GM12878 (cell line): ENCODE measurements around the gene TREML2. TPM values are rescaled to one million over a fixed set of nuclear protein-coding genes. Genes with fewer than 3 reads are reported as not detected.

Experiments used
- ATAC-seq: fragments of 200-7000 bp; cut with Tn5 transposase; 3 replicates; pipeline ENCODE4 v1.9.1; 2020; ENCODE audit warnings: mild to moderate bottlenecking, moderate library complexity
- BruUV-seq: library from RNA; stranded (reverse); fragments of 400-500 nt; replicated peaks from 2 replicates; lab custom pipeline; 2021; lab: Mats Ljungman, UMichigan
- CTCF ChIA-PET: fragments of 300-600 bp; sonication (Branson Sonifier 250); formaldehyde crosslinking; extraction: SDS; loops from one replicate; lab custom pipeline; 2021; ENCODE audit warnings: inconsistent platforms; lab: Yijun Ruan, JAX
- POLR2A ChIA-PET: fragments of 350-600 bp; formaldehyde crosslinking; extraction: SDS; loops from one replicate; lab custom pipeline; 2021; ENCODE audit warnings: inconsistent platforms; lab: Charles Lee
- RAD21 ChIA-PET: fragments of 300-600 bp; sonication (Branson Sonifier 250); formaldehyde crosslinking; loops from one replicate; lab custom pipeline; 2023; ENCODE audit warnings: antibody characterized with exemption; ENCODE audit not compliant: unreplicated experiment; lab: Charles Lee
- SMC1A ChIA-PET: fragments of 300-600 bp; sonication (Branson Sonifier 250); formaldehyde crosslinking; loops from one replicate; lab custom pipeline; 2023; ENCODE audit not compliant: unreplicated experiment, uncharacterized antibody; lab: Charles Lee
- DNase-seq: peaks from one replicate; pipeline ENCODE4 v3.0.0-alpha.2; 2011; ENCODE audit warnings: low read depth, low spot score
- FAIRE-seq: peaks from 3 replicates; lab custom pipeline; 2011; peaks lifted over from hg19 to GRCh38; lab: Jason Lieb, UNC
- H2AFZ ChIP-seq: 2 replicates; pipeline ENCODE4 v1.6.0; 2011; ENCODE audit warnings: low read depth, low read length, control low read depth; ENCODE audit not compliant: control insufficient read depth
- H3K27ac ChIP-seq: 2 replicates; pipeline ENCODE4 v1.5.1; 2011; ENCODE audit warnings: control low read depth; ENCODE audit not compliant: control insufficient read depth, insufficient read depth
- H3K27me3 ChIP-seq, 2 experiments: replicated peaks in 1 of 2; 2 replicates each; pipeline versions ENCODE4 v1.6.0 to v1.6.1; 2011; ENCODE audit warnings: low read length in 1 of 2; ENCODE audit not compliant: control insufficient read depth in 2 of 2, insufficient read depth in 2 of 2
- H3K36me3 ChIP-seq, 2 experiments: 2 replicates each; pipeline ENCODE4 v1.5.1; 2011; ENCODE audit warnings: low read length in 1 of 2; ENCODE audit not compliant: control insufficient read depth in 2 of 2, insufficient read depth in 2 of 2
- H3K4me1 ChIP-seq: 2 replicates; pipeline ENCODE4 v1.6.1; 2011; ENCODE audit warnings: mild to moderate bottlenecking, low read length, moderate library complexity, mixed read lengths; ENCODE audit not compliant: control insufficient read depth, insufficient read depth
- H3K4me2 ChIP-seq: 2 replicates; pipeline ENCODE4 v1.6.0; 2011; ENCODE audit warnings: control low read depth; ENCODE audit not compliant: control insufficient read depth, insufficient read depth
- H3K4me3 ChIP-seq: fragments of 200-600 bp; sonication (generic); 2 replicates; pipeline ENCODE4 v1.5.1; 2016
- H3K79me2 ChIP-seq: 2 replicates; pipeline ENCODE4 v1.6.0; 2011; ENCODE audit warnings: low read length; ENCODE audit not compliant: control insufficient read depth, insufficient read depth
- H3K9ac ChIP-seq: 2 replicates; pipeline ENCODE4 v1.8.0; 2011; ENCODE audit warnings: low read length, control low read depth, mixed read lengths; ENCODE audit not compliant: control insufficient read depth, insufficient read depth
- H3K9me3 ChIP-seq: replicated peaks from 3 replicates; pipeline ENCODE4 v1.5.1; 2011; ENCODE audit warnings: mild to moderate bottlenecking, low read length; ENCODE audit not compliant: control insufficient read depth, insufficient read depth
- H4K20me1 ChIP-seq: 2 replicates; pipeline ENCODE4 v1.6.0; 2011; ENCODE audit not compliant: control insufficient read depth, insufficient read depth
- CREM ChIP-seq: IDR thresholded peaks from 2 replicates; pipeline ENCODE4 v1.6.1; 2014; ENCODE audit warnings: antibody characterized with exemption, low read depth
- RAD51 ChIP-seq: fragments of 450-650 bp; IDR thresholded peaks from 2 replicates; pipeline ENCODE4 v1.6.1; 2016; ENCODE audit warnings: moderate library complexity, mild to moderate bottlenecking, inconsistent platforms
- STAT1 ChIP-seq: fragments of 450-650 bp; conservative IDR thresholded peaks from 2 replicates; pipeline ENCODE4 v1.6.1; 2014; ENCODE audit warnings: antibody characterized with exemption, mild to moderate bottlenecking
- WGBS: methylation state at CpG from one replicate; pipeline ENCODE4 v1.1.6; 2016; ENCODE audit warnings: low lambda C conversion rate; ENCODE audit not compliant: insufficient replicate concordance, insufficient coverage; ENCODE audit errors: missing lambda C conversion rate; 5-methylcytosine and 5-hydroxymethylcytosine counted together
- in situ Hi-C: fragments of 300-500 bp; cut with MboI; formaldehyde crosslinking; loops from 9 replicates; pipeline ENCODE4 v1.14.3; 2018; ENCODE audit warnings: mixed read lengths
- intact Hi-C: fragments of 100-400 bp; cut with micrococcal nuclease; formaldehyde crosslinking; loops from one replicate; pipeline ENCODE4 v1.14.2; 2022; ENCODE audit not compliant: unreplicated experiment
- polyA plus RNA-seq, 11 experiments: library from polyadenylated mRNA; depleted of rRNA in 4 of 11; unstranded in 6 of 11; stranded (reverse) in 5 of 11; fragments of >200 nt; fragmentation: Nextera tagmentation in 4 of 11; fragmentation: Illumina TruSeq in 1 of 11; extraction: Ambion mirVana in 4 of 11; extraction: Trizol in 1 of 11; gene quantifications; 1 replicate in 1 of 11; 2 replicates in 10 of 11; pipeline versions ENCODE4 v1.2.1 to v1.2.3, GENCODE V29; 2011 to 2016; ENCODE audit warnings: inconsistent platforms in 2 of 11, missing spikeins in 2 of 11, low read depth in 1 of 11
- total RNA-seq, 4 experiments: library from RNA; depleted of rRNA in 3 of 4; stranded (reverse); fragments of >200 nt in 3 of 4; fragmentation: Illumina TruSeq in 1 of 4; extraction: Trizol in 1 of 4; gene quantifications; 2 replicates each; pipeline versions ENCODE4 v1.2.1 to v1.2.3, GENCODE V29; 2013 to 2021
- TF ChIP-seq, protein P1 (sequence below): IDR thresholded peaks from 2 replicates; pipeline ENCODE4 v1.6.1; 2011; ENCODE audit warnings: low read depth, low read length, improper control_type of control experiment, borderline replicate concordance
- TF ChIP-seq, protein P2 (sequence below): IDR thresholded peaks from 2 replicates; pipeline ENCODE4 v1.6.1; 2012; ENCODE audit warnings: low read depth, low read length, improper control_type of control experiment
- TF ChIP-seq, protein P3 (sequence below): fragments of 150-350 bp; IDR thresholded peaks from 2 replicates; pipeline ENCODE4 v1.6.1; 2016; ENCODE audit warnings: low read depth, low read length
- TF ChIP-seq, protein P4 (sequence below): IDR thresholded peaks from 2 replicates; pipeline ENCODE4 v1.6.1; 2011; ENCODE audit warnings: mild to moderate bottlenecking, low read depth, low read length, moderate library complexity; ENCODE audit not compliant: insufficient replicate concordance
- TF ChIP-seq, protein P5 (sequence below): IDR thresholded peaks from 2 replicates; pipeline ENCODE4 v1.6.1; 2011; ENCODE audit warnings: low read depth, mild to moderate bottlenecking, low read length, moderate library complexity, borderline replicate concordance; ENCODE audit errors: extremely low read depth
- TF ChIP-seq, protein P6 (sequence below): fragments of 450-650 bp; IDR thresholded peaks from 2 replicates; pipeline ENCODE4 v1.6.1; 2017; ENCODE audit warnings: borderline replicate concordance
- TF ChIP-seq, protein P7 (sequence below): fragments of 450-650 bp; IDR thresholded peaks from 2 replicates; pipeline ENCODE4 v1.6.1; 2018; ENCODE audit warnings: mild to moderate bottlenecking, low read depth, moderate library complexity; ENCODE audit not compliant: partially characterized antibody

The TREML2 gene
- total and polyA plus RNA-seq, 10 of the 15 experiments (the other 5 are each of a cell fraction or from before 2014, with no cell fraction given) = 0.49 to 9.1 (median 7.3) TPM

DNA sequence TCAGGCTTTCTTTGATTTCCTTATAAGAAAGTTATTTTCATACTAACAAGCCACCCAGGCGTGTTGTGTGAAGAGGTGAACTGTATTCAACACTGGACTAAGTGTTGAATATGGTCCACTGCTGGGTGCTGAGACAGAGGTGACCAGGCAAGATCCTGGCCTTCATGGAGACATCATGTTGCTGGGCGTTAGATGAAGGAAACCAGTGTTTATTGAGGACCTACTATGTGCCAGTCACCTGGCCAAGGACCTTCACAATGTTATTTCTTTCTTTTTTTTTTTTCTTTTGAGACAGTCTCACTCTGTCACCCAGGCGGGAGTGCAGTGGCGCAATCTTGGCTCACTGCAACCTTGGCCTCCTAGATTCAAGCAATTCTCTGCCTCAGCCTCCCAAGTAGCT is 44.9 kb downstream of the TREML2 start (continued):
- TF ChIP-seq, protein P1, sequence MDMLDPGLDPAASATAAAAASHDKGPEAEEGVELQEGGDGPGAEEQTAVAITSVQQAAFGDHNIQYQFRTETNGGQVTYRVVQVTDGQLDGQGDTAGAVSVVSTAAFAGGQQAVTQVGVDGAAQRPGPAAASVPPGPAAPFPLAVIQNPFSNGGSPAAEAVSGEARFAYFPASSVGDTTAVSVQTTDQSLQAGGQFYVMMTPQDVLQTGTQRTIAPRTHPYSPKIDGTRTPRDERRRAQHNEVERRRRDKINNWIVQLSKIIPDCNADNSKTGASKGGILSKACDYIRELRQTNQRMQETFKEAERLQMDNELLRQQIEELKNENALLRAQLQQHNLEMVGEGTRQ = no peak
- TF ChIP-seq, protein P2, sequence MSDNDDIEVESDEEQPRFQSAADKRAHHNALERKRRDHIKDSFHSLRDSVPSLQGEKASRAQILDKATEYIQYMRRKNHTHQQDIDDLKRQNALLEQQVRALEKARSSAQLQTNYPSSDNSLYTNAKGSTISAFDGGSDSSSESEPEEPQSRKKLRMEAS = no peak
- TF ChIP-seq, protein P3, sequence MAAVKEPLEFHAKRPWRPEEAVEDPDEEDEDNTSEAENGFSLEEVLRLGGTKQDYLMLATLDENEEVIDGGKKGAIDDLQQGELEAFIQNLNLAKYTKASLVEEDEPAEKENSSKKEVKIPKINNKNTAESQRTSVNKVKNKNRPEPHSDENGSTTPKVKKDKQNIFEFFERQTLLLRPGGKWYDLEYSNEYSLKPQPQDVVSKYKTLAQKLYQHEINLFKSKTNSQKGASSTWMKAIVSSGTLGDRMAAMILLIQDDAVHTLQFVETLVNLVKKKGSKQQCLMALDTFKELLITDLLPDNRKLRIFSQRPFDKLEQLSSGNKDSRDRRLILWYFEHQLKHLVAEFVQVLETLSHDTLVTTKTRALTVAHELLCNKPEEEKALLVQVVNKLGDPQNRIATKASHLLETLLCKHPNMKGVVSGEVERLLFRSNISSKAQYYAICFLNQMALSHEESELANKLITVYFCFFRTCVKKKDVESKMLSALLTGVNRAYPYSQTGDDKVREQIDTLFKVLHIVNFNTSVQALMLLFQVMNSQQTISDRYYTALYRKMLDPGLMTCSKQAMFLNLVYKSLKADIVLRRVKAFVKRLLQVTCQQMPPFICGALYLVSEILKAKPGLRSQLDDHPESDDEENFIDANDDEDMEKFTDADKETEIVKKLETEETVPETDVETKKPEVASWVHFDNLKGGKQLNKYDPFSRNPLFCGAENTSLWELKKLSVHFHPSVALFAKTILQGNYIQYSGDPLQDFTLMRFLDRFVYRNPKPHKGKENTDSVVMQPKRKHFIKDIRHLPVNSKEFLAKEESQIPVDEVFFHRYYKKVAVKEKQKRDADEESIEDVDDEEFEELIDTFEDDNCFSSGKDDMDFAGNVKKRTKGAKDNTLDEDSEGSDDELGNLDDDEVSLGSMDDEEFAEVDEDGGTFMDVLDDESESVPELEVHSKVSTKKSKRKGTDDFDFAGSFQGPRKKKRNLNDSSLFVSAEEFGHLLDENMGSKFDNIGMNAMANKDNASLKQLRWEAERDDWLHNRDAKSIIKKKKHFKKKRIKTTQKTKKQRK = no peak
- TF ChIP-seq, all 136 proteins: peak for 0

DNA sequence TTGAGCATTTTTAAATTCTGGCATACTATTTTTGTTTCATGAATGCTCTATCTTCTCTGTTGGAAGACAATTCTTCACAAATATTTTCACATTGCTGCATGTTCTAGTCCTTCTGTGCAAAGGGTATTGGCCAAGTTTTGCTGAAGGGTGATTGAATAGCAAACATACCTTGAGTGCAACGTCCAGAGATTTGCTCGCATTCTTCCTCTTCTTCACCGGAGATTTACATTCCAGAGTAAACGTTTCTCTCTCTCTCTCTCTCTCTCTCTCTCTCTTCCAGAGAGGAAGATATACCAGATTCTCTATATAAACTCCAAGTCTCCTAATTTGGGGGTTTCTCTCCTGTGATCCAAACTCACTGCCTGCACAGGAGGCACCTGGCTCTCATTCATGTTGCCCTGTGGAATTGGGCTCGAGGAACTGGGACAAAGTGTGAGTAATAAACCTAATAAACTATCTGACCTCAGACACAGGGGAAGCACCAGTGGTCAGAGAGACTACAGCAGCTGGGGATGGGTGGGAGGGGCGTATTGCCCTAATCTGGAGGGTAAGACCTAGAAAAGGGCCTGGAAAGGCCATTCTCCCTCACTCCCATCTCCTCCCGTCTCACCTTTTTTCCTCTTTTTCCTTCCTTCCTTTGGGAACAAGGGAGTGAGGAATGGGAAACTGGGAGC is 45.7 kb downstream of the TREML2 start:
- Histone ChIP-seq H3K36me3 (no peaks in the 10 kb centered on the region), H3K9ac (no peak overlapping the region), H3K4me2 (no peak overlapping the region), H3K4me1 (no peaks in the 10 kb centered on the region), H3K27me3 (no peaks in the 10 kb centered on the region; a peak in 1 of 4 replicates), H2AFZ (no peak overlapping the region), H3K79me2 (no peaks in the 10 kb centered on the region), H4K20me1 (no peaks in the 10 kb centered on the region), H3K4me3 (no peak overlapping the region), H3K9me3 (no peaks in the 10 kb centered on the region), H3K27ac (no peak overlapping the region)
- DNase-seq = no peak
- ATAC-seq = no peak
- WGBS = 40% methylated on average over 7 of the region's 7 CpGs
- in situ Hi-C loops = no loop called here
- CTCF ChIA-PET = no interaction called here
- SMC1A ChIA-PET = no interaction called here
- no peak for FAIRE-seq
- POLR2A ChIA-PET = no interaction called here
- RAD21 ChIA-PET = no interaction called here
- BruUV-seq = no TSS peak
- intact Hi-C loops = no loop called here
- TF ChIP-seq, protein P4, sequence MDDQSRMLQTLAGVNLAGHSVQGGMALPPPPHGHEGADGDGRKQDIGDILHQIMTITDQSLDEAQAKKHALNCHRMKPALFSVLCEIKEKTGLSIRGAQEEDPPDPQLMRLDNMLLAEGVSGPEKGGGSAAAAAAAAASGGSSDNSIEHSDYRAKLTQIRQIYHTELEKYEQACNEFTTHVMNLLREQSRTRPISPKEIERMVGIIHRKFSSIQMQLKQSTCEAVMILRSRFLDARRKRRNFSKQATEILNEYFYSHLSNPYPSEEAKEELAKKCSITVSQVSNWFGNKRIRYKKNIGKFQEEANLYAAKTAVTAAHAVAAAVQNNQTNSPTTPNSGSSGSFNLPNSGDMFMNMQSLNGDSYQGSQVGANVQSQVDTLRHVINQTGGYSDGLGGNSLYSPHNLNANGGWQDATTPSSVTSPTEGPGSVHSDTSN = no peak
- TF ChIP-seq CREM = no peak
- TF ChIP-seq, protein P5, sequence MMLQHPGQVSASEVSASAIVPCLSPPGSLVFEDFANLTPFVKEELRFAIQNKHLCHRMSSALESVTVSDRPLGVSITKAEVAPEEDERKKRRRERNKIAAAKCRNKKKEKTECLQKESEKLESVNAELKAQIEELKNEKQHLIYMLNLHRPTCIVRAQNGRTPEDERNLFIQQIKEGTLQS = no peak
- TF ChIP-seq, protein P6, sequence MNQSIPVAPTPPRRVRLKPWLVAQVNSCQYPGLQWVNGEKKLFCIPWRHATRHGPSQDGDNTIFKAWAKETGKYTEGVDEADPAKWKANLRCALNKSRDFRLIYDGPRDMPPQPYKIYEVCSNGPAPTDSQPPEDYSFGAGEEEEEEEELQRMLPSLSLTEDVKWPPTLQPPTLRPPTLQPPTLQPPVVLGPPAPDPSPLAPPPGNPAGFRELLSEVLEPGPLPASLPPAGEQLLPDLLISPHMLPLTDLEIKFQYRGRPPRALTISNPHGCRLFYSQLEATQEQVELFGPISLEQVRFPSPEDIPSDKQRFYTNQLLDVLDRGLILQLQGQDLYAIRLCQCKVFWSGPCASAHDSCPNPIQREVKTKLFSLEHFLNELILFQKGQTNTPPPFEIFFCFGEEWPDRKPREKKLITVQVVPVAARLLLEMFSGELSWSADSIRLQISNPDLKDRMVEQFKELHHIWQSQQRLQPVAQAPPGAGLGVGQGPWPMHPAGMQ = no peak
- no peak for TF ChIP-seq STAT1
- no peak for TF ChIP-seq RAD51
- TF ChIP-seq, protein P7, sequence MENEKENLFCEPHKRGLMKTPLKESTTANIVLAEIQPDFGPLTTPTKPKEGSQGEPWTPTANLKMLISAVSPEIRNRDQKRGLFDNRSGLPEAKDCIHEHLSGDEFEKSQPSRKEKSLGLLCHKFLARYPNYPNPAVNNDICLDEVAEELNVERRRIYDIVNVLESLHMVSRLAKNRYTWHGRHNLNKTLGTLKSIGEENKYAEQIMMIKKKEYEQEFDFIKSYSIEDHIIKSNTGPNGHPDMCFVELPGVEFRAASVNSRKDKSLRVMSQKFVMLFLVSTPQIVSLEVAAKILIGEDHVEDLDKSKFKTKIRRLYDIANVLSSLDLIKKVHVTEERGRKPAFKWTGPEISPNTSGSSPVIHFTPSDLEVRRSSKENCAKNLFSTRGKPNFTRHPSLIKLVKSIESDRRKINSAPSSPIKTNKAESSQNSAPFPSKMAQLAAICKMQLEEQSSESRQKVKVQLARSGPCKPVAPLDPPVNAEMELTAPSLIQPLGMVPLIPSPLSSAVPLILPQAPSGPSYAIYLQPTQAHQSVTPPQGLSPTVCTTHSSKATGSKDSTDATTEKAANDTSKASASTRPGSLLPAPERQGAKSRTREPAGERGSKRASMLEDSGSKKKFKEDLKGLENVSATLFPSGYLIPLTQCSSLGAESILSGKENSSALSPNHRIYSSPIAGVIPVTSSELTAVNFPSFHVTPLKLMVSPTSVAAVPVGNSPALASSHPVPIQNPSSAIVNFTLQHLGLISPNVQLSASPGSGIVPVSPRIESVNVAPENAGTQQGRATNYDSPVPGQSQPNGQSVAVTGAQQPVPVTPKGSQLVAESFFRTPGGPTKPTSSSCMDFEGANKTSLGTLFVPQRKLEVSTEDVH = no peak
